GM18909 (cell line): ENCODE measurements around the gene PNRC2.
"Not testable (repeated sequence)": the region's sequence is repeated elsewhere in the genome, so short reads cannot be mapped to it uniquely, and the experiment has no call there.

Source experiments
- ATAC-seq: cut with Tn5 transposase; IDR thresholded peaks from one replicate; pipeline ENCODE4 v1.9.1; 2021; ENCODE audit warnings: mild to moderate bottlenecking; ENCODE audit not compliant: unreplicated experiment, poor library complexity

Gene PNRC2

GRCh38 chr1:23936481-23937176 lies 23.0 kb upstream of the PNRC2 start:
- no peak for ATAC-seq

GRCh38 chr1:23947366-23947765 lies 12.3 kb upstream of the PNRC2 start:
- ATAC-seq, result no peak

GRCh38 chr1:23953020-23953419 lies 6.6 kb upstream of the PNRC2 start:
- no peak for ATAC-seq

GRCh38 chr1:23957096-23957495 lies 2.5 kb upstream of the PNRC2 start:
- ATAC-seq, result no peak

GRCh38 chr1:23958040-23958809 lies 1.4 kb upstream of the PNRC2 start:
- not testable (repeated sequence) for ATAC-seq

GRCh38 chr1:23958810-23959460 lies 693 bp upstream of the PNRC2 start:
- ATAC-seq, result peak; percentile 74

GRCh38 chr1:23960291-23961020 lies 828 bp downstream of the PNRC2 start:
- no peak for ATAC-seq

GRCh38 chr1:23963617-23964234 lies 4.1 kb downstream of the PNRC2 start:
- ATAC-seq, result no peak

GRCh38 chr1:23964235-23964668 lies 4.6 kb downstream of the PNRC2 start:
- no peak for ATAC-seq

- no peak for ATAC-seq
Measured at GRCh38 chr1:23964790-23965740, 5.4 kb downstream of the PNRC2 start.

GRCh38 chr1:23966973-23967493 lies 7.4 kb downstream of the PNRC2 start:
- ATAC-seq, result no peak

- ATAC-seq, result no peak
Measured at GRCh38 chr1:23967871-23968270, 8.2 kb downstream of the PNRC2 start.

GRCh38 chr1:23977187-23977853 lies 17.7 kb downstream of the PNRC2 start:
- no peak for ATAC-seq

GRCh38 chr1:23977854-23978191 lies 18.2 kb downstream of the PNRC2 start:
- ATAC-seq, result no peak

- ATAC-seq, result no peak
Measured at GRCh38 chr1:23978805-23979204, 19.2 kb downstream of the PNRC2 start.

GRCh38 chr1:23979387-23979880 lies 19.8 kb downstream of the PNRC2 start:
- no peak for ATAC-seq

GRCh38 chr1:23979881-23980727 lies 20.5 kb downstream of the PNRC2 start, which contains the start of gene SRSF10:
Gene SRSF10 (minus strand): TSS chr1:23980327. CDS start chr1:23980255, 72 bp downstream.
- ATAC-seq, result peak; percentile 89
